Erythroblast (primary cell): ENCODE results near the gene FOXP1.

Experiments
- GATA1 ChIP-seq: IDR thresholded peaks from 2 replicates; pipeline ENCODE4 v1.6.1; 2011; ENCODE audit warnings: low read depth, mild to moderate bottlenecking, control low read depth, low read length, moderate library complexity
- POLR2A ChIP-seq: IDR thresholded peaks from 2 replicates; pipeline ENCODE4 v1.6.1; 2011; ENCODE audit warnings: mild to moderate bottlenecking, low read length

GRCh38 chr3:70982284-70982683, 601.2 kb downstream of the FOXP1 start:
- no peak for TF ChIP-seq POLR2A
- no peak for TF ChIP-seq GATA1
